Central memory CD4-positive, alpha-beta T cell (primary cell): ENCODE results near the gene GABARAP.
A peak's percentile ranks its signal among the peaks of the same experiment; 100 is the strongest.

Experiments used
- DNase-seq: peaks from one replicate; pipeline ENCODE4 v3.0.0; 2022

GABARAP gene

DNA sequence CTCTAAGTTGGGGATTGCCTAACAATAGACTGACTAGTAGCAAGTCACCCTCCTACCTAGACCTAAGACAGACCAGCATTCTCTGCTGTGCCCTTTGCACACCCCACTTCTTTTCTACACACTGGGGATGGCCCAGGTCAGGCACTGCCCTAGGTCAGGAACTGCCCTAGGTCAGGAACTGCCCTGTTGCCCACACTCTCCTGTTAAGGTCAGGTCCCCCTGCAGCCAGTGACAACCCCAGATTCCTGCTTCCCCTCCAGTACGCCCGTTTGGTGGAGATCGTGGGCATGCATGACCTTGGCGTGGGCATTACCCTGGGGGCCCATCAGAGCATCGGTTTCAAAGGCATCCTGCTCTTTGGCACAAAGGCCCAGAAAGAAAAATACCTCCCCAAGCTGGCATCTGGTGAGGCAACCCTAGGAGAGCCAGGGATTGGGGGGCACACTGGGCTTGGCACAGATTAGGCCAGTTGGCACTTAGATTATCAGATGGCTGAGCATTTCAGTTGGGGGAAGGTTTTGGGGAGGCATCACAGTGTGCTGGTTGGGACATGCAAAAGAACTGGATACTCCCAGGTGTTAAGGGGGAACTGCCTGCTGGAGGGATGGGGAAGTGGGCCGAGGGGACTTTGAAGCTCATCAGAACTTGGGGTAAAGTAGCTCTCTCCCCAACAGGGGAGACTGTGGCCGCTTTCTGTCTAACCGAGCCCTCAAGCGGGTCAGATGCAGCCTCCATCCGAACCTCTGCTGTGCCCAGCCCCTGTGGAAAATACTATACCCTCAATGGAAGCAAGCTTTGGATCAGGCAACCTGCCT, 20.8 kb downstream of the GABARAP start:
- DNase-seq = no peak

DNA sequence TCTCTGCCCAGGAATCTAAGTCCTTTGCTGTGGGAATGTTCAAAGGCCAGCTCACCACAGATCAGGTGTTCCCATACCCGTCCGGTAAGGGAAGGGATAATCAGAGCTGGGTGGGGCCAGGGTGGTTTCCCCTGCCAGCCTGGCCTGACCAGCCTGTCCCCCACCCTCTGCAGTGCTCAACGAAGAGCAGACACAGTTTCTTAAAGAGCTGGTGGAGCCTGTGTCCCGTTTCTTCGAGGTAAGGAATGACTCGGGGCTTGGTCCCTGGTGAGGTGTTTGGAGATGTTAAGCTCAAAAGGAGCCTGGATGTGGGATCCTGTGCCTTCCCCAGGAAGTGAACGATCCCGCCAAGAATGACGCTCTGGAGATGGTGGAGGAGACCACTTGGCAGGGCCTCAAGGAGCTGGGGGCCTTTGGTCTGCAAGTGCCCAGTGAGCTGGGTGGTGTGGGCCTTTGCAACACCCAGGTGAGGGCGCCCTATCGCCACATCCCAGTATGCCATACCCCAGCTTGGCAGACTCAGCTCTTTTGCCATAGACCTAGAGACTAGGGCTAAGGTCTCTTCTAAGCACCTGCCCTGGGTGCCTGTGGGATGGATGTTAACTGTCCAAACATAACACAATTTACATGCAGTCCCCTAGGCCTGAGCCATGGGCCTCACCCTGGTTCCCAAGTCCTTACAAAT, 21.5 kb downstream of the GABARAP start:
- peak; percentile 45 for DNase-seq

DNA sequence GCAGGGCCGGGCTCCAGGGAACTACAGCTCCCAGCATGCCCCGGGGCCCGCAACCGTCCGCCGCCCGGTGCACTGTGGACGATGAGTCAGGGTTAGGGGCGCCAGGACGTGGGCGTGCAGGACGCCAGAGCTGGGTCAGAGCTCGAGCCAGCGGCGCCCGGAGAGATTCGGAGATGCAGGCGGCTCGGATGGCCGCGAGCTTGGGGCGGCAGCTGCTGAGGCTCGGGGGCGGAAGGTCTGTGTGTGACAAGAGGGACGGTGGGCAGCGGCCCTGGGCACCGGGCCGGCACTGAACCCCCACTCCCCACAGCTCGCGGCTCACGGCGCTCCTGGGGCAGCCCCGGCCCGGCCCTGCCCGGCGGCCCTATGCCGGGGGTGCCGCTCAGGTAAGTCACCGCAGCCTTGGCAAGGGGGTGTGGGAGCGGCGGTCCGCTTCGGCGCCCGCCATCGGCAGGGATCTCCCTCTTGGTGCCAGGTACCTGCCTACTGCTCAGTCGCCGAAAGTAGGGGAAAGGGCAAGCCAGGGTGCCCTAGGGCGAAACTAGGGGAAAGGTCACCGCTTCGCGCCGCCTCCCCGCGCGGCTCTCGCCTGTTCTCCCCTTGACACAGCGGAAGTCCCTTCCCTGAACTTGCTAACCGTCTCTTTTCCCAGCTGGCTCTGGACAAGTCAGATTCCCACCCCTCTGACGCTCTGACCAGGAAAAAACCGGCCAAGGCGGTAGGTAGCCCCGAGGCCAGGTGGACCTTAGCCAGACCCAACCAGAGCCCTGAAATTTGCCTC, 22.2 kb downstream of the GABARAP start, which contains the start of the genes ACADVL and DLG4:
Gene ACADVL, plus strand, starts transcription at position 127 of the 781 bp plus-strand sequence. Its CDS starts 47 bp downstream, at position 174.
Gene DLG4, minus strand, starts transcription at position 25 of the 781 bp plus-strand sequence.
- peak; percentile 54 for DNase-seq

DNA sequence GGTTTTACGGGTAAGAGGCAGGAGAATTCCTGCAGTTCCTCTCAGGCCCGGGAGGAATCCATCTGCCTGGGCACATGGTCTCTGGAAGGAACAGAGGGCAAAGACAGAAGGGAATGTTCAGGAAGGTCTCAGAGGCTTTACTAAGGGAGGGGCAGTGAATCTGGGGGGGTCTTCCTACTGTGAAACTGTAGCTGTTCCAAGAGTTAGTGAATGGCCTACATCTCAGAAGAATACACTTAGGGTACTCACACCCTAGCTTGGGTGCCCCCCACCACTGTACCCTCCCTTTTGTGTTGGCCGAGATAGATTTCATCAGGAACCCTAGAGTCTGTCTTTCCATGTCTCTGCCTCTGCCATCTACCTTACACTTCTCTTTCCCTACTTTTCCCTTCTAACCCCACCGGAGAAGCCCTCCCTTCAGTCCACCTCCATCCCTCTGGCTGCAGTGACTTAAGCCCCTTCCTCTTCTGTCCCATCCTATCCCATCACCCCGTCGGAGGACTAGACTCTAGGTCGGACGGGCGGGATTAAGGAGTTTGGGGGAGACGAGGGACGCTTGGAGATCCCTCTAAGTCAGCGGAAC, 22.9 kb downstream of the GABARAP start:
- no peak for DNase-seq

DNA sequence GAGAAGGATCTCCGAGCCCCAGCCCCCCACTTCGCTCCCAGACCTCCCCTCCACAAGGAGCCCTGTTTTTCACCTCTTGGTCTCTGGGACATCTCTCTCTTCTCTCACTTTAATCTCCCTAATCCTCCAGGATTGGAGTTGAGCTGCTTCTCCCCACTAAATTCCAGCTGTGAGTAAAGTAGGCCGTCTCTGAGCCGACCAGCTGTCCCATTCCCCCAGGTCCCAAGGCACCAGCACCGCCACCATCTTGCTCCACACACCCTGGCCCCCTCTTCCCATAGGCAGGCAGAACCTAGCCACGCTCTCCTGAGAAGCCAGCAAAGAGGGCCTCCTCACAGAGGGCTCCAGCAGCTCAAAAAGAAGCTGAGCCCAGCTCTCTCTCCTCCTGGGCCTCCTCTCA, 23.5 kb downstream of the GABARAP start:
- no peak for DNase-seq

DNA sequence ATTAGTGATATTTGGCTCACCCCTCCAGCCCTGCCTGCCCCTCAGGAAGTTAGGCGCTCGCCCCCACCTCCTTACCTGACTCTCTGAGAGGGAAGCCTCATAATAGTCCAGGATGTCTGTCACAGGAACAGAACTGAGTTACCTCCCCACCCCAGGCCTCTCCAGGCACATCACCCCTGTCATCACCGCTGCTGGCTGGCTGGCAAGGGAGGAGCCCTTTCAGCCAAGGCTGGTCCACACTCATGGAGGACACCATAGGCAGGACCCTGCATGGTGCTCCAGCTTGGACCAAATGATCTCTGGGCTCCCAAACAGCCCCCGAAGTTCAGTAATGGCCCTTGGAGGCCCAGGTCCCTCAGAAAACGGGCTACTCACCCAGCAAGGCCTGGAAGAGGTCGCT, 24.1 kb downstream of the GABARAP start:
- no peak for DNase-seq

DNA sequence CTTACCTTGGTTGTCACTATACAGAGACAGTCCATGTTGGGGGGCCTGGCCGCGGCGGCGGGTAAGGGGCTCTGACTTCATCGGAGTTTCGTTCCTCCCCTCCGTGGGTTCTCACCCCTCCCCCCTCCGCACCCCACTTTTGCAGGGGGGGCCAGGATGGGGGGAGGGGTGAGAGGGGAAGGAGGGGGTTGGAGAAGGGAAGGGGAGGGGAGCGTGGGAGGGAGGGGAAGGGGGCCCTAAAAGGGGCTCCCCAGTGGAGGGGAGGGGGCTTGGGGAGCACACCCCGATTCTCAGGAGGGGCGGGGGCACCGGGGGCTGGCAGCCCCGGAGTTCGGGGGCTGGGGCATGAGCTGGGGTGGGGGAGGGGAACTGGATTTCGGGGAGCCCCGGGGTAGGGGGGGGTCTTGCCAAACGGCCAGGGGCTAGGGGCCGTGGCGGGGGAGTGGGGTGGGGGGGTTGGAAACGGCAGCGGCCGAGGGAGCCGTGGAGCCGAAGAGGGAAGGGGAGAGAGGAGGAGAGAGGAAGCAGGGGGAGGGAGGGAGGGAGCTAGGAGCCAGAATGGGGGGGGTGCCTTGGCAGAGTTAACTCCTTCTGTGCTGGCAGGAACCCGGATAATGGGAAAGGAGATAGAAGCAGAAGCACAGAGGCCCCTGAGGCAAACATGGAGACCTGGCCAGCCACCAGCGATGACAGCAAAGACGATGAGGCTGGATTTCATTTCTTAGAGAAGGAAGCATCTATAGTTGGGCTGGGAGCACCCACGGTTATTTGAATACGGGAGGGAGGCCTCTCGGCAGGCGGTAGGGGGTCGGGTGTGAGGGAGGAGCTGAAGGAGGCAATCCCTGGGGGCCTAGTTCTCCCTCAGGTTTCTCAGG, 24.9 kb downstream of the GABARAP start:
- no peak for DNase-seq

DNA sequence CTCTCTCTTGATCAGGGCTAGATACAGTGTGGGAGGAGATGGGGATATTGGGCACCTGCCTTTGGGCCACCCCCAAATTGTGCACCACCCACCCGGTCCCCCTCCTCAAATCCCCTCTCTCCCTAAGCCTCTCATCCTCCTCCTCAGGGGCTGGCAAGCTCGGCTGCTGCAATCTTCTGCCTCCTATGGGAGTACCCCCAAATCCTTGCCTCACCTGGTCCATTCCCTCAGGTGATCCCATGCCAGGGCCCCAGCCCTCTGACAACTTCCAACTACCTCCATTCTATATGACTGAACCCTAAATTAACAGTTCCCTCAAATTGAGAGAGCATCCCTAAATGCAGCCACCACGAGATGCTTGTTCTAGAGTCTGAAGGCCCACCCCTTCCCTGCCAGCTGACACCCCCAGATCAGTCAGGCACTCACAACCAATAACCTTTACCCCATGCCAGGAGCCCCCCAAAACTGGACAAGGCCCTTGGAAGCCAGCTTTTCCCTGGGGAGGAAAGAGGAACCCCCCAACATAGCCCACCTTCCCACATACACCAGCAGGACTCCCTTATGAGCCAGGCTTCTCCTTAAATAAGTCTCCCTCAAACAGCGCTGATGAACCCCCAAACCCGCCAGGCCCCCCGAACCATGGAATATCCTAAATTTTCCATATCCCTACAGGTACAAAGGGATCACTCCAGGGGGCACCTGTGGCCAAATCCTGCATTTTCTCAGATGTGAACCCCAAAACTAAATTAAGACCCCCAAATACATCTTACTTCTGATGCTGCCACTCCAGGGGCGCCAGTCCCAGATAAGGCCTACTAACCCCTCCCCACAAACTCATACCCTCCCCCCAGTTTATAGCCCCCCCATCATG, 25.8 kb downstream of the GABARAP start:
- no peak for DNase-seq

DNA sequence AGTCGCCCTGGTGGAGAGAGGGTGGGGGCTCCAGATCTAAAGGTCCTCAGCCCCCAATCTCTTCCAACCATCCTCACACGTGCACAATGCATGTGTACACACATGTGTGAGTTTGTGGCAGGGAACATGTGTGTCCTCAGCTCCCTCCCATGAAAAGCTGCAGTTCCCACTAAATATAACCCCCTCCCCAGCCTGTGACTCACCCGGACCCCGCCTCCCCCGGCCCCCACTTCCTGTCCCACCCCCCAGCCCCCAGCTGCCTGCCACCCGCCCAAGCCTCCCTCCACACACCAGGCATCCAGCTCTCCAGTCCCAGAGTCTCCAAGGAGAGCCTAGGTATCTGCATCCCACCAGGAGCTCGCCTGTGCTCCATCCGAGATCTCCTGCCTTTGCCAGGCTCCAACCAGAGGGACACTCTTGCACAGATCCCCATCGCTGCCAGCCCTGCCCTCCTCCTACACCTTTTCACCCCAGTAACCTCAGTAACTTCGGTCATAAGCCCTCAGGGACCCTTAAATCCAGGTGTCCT, 26.5 kb downstream of the GABARAP start:
- no peak for DNase-seq

DNA sequence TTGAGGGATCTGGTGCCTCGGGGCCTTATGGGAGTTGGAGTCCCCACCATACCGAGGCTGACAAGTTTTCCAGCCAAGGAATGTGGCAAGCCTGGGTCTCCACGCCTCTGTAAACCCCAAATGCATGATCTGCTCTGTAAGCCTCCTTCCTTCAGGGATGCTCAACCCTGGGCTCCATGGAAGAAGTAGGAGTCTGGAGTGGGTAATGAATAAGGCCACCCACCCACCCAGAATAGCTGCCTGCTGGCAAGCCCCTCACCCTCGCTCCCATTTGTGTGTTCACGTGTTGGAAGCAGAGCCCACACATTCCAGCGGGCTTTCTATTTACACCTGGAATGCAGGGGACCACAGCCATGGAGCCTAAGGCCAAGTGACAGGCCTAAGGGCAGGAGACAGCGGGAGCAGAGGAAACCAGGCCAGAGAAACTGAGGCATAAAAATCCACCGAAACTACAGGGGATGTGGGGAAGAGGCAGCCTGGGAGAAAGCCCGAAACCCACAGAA, 27.1 kb downstream of the GABARAP start:
- no peak for DNase-seq

DNA sequence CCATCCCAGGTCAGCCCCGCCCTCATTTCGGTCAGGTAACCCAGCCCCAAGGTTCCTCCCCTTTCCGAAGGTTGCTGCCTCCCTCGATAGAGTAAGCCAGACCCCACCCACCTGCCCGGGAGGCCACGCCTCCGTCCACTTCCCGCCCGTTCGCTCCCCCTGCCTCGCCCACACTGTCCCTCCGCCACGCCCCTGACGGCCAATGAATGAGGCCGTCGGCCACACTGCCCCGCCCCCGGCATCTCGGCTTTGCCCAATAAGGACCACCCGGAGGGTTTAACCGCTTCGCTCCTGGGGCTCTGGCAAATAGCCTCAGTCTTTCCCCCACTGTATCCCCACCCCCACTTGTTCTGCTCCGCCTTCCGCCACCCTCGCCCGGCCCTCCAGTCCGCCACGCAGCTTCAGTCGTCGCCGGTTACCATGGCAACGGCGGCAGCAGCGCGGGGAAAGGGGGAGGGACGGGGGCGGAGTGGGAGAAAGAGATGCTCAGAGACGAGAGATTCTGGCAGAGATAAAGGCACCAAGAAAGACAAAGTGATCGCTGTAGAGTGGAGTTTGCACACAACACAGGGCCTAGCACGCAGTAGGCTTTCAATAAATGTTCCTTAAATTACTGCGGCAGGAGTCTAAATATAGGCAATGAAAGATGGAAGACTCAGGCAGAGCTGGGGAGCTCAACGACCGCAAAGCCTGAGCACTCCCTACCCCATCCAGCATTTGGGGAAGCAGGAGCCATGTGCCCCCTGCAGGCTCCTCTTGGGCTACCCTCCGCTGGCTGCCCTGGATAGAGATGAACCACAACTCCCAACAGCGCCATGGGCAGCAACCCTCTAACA, 27.7 kb downstream of the GABARAP start:
- DNase-seq = peak; percentile 97

DNA sequence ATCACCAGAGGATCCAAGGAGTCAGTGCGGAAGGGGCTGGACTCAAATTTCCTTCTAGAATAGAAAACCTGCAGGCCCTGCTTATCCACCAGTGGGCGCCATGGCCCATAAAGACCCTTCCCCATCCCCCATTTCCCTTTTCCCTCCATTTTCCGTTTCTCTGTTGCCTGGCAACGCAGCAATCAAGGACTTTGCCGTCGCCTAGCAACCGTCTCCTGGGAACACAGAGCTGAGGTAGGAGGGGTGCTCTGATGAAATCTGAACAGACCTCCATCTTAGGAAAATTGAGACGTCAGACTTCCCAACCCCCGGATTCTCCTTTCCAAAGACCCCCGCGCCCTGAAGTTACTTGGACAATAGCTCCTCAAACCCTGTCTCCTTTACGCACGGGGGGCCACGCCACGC, 28.4 kb downstream of the GABARAP start:
- no peak for DNase-seq

DNA sequence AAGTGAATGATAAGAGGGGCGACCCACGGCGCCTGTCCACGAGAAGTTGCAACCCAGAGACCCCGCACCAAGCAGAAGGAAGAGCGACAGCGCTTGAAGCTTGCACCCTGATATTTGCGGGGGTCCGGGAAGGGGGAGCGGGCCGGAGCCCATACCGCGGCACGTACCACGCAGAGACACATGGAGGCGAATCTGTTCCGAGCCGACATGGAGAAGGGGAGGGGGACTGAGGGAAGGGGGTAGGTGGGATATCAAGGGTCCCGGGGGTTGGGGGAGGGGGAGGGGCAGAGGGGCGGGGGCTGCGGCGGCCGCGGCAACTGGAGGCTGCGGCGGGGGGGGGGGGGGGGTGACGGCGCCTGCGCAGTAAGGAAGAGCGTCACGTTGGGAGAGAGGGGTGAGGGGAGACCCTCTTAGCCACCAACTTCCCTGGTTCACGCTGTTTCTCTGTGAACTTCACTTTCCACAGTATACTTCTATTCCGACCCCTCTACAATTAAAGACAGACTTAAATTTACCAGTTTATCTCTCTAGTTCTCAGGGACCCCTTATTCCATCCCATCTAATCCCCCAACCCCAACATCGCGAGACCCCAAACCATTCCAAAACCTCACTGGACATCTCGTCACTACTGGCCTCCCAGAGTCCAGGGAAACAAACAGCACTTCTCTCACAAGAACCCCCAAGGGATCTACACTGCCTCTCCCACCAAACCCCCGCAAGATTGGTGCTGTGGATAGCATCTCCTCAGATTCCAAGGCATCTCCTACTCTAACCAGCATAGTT, 30.6 kb downstream of the GABARAP start:
- DNase-seq = no peak

DNA sequence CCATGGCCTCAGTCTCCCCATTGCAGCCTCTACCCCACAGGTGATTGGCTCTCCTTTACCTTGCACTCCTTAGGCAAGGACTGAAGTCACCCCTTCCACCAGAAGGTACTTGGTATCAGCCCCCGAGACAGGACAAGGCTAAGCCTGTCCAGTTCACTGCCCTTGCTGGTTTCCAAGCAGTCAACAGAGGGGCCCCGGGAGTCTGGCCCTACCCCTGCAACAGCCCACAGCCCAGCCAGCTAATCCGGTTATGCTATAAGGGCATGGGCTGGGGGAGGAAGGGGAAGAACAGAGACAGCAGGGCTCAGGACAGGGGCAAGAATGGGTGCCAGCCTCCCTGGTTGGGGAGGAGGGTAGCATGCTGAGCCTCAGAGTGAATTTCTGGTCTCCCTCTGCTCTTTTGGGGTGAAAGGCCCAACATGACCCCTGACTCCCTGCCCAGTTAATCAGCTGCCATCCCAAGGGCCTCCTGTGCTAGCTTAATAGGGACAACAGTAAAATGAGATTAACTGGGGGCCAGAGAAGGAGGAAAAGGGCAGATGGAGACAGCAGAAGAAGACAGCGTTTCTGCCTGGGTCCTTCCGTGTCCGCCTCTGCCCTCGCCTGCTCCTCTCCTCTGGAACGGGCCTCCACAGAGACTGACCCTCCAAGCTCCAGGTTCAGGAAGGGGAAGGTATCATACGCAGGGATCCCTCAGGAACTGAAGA, 33.3 kb downstream of the GABARAP start:
- no peak for DNase-seq

DNA sequence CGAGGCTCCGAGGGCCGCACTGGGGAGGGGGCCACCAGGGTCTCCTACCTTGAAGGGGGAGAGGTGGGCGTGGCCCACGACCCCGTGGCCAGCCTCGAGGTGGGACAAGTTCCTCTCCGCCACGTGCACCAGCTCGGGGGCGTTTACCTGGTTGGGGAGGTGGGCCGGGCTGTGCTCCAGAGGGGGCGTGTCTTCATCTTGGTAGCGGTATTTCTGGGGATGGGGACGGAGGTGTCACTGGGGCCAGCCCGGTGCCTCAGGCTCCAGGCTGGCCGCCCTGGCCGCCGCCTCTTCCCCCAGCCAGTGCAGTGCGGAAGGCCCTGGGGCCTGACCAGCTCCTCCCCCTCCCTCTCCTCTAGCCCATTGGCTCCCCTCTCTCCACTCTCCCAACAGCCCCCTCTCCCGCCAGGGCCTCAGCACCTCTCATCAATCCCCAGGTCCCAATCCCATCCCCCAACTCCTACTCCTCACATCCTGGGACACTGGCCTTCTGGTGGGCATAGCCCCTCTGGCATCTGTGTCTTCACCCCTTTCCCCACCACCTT, 34.1 kb downstream of the GABARAP start:
- no peak for DNase-seq

DNA sequence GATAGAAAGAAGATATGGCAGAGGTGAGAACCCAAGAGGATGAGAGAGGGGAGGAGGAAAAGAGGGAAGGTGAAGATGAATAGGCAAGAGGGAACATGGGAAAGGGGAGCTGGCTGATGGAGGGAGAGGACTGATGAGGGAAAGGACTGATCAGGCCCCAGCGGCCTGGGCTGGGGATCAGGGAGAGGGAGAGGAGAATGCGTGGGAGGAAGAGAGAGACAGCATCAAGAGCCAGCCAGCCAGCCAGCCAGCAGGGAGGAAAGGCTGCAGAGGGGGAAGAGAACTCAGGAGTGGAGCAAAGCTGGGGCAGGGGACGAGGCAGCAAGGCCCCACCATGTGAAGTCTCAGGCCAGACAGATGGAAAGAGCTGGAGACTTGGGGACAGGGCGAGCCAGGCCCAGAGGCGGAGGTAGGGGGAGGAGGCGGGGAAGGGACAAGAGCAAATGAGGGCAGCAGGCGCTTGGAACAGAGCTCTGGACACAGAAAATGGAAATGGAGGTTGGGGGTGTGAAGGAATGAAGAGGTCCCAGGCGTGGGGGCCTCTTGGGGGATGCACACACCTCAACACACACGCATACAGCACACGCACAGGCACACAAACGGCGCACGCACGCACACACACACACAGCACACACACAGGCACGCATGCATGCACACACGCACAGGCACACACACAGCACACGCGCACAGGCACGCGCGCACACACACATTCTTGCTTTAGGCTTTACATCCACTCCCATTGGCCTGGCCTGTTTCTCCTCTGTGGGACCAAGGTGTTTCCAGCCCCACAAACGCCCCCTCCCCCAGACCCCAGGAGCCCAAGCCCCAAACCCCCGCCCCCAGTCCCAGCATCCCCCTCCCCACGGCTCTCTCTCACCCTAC, 34.9 kb downstream of the GABARAP start:
- DNase-seq = no peak

DNA sequence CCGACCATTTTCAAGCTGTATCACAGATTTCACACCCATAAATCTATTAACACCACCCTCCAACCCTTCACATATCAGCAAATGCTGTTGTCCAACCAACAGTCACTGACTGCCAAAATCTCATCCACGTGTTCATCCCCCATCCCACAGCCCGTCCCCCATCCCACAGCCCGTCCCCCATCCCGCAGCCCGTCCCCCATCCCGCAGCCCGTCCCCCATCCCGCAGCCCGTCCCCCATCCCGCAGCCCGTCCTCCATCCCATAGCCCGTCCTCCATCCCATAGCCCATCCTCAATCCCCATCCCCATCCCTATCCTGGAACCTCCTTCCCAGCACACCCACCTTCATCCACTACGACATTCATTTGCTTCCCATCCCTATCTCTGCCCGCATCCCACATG, 36.7 kb downstream of the GABARAP start:
- DNase-seq = no peak
